Rectal smooth muscle tissue (tissue), 1 donor: Measurements from ENCODE around the gene KANK3.
"Not testable (repeated sequence)": the region's sequence is repeated elsewhere in the genome, so short reads cannot be mapped to it uniquely, and the experiment has no call there.

Source experiments
- H3K27ac ChIP-seq: one replicate; pipeline ENCODE4 v1.7.0; 2013; ENCODE audit warnings: low read depth, low read length, inconsistent platforms
- H3K27me3 ChIP-seq: one replicate; pipeline ENCODE4 v1.7.0; 2013; ENCODE audit warnings: low read length; ENCODE audit not compliant: control insufficient read depth, insufficient read depth
- H3K36me3 ChIP-seq: one replicate; pipeline ENCODE4 v1.7.0; 2013; ENCODE audit warnings: low read length; ENCODE audit not compliant: control insufficient read depth, insufficient read depth
- H3K4me1 ChIP-seq: one replicate; pipeline ENCODE4 v1.7.0; 2013; ENCODE audit warnings: low read length; ENCODE audit not compliant: control insufficient read depth, insufficient read depth
- H3K4me3 ChIP-seq: one replicate; pipeline ENCODE4 v1.7.0; 2013; ENCODE audit warnings: low read length
- H3K9ac ChIP-seq: one replicate; pipeline ENCODE4 v1.7.0; 2013; ENCODE audit warnings: low read length

The KANK3 gene

GRCh38 chr19:8314981-8315640 lies 28.0 kb downstream of the KANK3 start:
- H3K4me3 ChIP-seq, H3K27ac ChIP-seq, H3K4me1 ChIP-seq, H3K9ac ChIP-seq, H3K27me3 ChIP-seq: not testable (repeated sequence)
- H3K36me3 ChIP-seq, result peaks cover 24% of the 10 kb centered on the region

- H3K9ac ChIP-seq, result no peak overlapping the region
- peaks cover 24% of the 10 kb centered on the region for H3K36me3 ChIP-seq
- H3K4me1 ChIP-seq, result peaks cover 12% of the 10 kb centered on the region
- H3K4me3 ChIP-seq, result no peak overlapping the region
- no peak overlapping the region for H3K27ac ChIP-seq
- no peaks in the 10 kb centered on the region for H3K27me3 ChIP-seq
Measured at GRCh38 chr19:8311461-8312260, 31.4 kb downstream of the KANK3 start.

DNA sequence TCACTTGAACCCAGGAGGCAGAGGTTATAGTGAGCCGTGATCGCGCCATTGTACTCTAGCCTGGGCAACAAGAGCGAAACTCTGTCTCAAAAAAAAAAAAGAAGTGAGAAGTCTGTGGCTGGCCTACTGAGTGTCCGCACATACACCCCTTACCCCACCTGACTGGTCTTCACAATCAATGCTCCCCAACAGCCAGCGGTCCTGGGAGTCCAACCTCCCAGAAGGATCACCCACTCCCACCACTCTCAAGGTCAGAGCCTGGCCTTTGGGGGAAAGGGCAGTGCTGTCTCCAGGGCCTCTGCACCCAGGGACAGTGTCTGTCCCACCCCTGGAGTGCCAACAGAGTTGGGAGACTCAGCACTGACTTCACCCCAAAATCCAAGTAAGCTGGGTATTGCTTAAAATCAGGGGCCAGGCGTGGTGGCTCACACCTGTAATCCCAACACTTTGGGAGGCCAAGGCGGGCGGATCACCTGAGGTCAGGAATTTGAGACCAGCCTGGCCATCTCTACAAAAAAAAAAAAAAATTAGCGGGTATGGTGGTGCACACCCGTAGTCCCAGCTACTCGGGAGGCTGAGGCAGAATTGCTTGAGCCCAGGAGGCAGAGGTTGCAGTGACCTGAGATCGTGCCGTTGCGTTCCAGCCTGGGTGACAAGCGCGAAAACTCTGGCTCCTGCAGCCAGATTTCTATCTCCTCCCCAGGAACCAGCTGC lies 32.6 kb downstream of the KANK3 start:
- Histone ChIP-seq H3K9ac (no peak overlapping the region), H3K4me1 (peaks cover 12% of the 10 kb centered on the region), H3K27ac (no peak overlapping the region), H3K36me3 (peaks cover 20% of the 10 kb centered on the region), H3K27me3 (no peaks in the 10 kb centered on the region), H3K4me3 (no peak overlapping the region)

DNA sequence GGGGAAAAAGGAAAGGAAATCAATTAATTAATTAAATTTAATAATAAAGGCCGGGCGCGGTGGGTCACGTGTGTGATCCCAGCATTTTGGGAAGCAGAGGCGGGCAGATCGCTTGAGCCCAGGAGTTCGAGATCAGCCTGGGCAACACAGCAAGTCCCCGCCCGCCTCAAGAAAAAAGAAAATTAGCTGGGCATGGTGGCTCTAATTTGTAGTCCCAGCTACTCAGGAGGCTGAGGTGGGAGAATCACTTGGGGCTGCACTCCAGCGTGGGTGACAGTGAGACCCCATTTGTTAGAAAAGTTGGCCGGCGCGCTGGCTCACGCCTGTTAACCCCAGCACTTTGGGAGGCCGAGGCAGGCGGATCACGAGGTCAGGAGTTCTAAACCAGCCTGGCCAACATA lies 34.2 kb downstream of the KANK3 start:
- Histone ChIP-seq H3K9ac (no peak overlapping the region), H3K4me1 (peaks cover 12% of the 10 kb centered on the region), H3K27me3 (no peaks in the 10 kb centered on the region), H3K27ac (no peak overlapping the region), H3K36me3 (peaks cover 12% of the 10 kb centered on the region), H3K4me3 (peak overlapping the region; percentile 67)

DNA sequence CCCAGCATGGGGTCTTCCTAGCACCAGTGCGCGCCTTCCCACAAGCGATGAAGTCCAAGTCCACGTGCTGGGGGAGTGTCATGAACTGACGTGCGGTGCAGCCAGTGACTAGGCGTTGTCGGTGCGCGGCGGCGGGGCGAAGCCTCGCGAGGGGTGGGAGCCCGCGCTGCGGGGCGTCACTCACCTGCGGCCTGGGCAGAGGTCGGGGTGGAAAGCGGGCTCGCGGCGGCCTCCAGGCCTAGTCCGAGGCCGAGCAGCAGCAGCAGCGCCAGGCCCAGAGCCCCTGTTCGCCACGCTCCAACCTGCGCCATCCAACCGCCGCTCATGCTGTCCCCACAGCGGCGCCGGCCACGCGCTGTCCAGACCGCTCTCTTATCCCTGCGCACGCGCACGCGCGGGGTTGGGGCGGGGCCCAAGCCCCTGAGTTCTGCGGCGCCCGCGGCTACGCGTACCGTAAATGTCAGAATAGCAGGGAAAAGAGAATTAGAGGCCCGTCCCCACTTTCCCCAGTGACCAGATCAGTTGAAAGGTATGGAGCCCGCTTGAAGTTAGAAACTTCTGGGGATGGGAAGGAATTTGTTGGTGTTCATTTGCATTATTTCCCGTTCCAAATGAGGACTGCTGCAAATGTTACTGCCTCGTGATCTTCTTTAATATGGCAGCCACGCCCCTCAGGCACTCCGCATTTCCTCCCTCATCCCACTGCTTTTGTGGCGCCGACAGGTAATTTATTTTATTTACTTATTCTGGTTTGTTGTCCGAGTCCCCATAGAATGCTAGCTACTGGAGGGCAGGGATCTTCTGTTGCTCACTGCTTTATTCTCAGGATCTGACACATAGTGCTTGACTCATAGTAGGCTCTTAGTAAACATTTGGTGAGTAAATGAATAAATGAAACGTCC lies 34.8 kb downstream of the KANK3 start, which contains the start of gene CD320:
CD320 (minus strand) TSS at position 394 of the 902 bp plus-strand sequence; CDS start at position 326, 68 bp downstream.
- Histone ChIP-seq H3K4me1 (peaks cover 12% of the 10 kb centered on the region), H3K27ac (no peak within 1 kb of the TSS), H3K36me3 (peaks cover 9% of the 10 kb centered on the region), H3K27me3 (no peaks in the 10 kb centered on the region), H3K4me3 (peak within 1 kb of the TSS; percentile 67), H3K9ac (no peak within 1 kb of the TSS)

- Histone ChIP-seq H3K36me3 (peaks cover 9% of the 10 kb centered on the region), H3K27me3 (no peaks in the 10 kb centered on the region), H3K4me1 (peaks cover 12% of the 10 kb centered on the region), H3K9ac (no peak overlapping the region), H3K4me3 (peak overlapping the region; percentile 67), H3K27ac (no peak overlapping the region)
Measured at GRCh38 chr19:8307400-8307964, 35.6 kb downstream of the KANK3 start.

DNA sequence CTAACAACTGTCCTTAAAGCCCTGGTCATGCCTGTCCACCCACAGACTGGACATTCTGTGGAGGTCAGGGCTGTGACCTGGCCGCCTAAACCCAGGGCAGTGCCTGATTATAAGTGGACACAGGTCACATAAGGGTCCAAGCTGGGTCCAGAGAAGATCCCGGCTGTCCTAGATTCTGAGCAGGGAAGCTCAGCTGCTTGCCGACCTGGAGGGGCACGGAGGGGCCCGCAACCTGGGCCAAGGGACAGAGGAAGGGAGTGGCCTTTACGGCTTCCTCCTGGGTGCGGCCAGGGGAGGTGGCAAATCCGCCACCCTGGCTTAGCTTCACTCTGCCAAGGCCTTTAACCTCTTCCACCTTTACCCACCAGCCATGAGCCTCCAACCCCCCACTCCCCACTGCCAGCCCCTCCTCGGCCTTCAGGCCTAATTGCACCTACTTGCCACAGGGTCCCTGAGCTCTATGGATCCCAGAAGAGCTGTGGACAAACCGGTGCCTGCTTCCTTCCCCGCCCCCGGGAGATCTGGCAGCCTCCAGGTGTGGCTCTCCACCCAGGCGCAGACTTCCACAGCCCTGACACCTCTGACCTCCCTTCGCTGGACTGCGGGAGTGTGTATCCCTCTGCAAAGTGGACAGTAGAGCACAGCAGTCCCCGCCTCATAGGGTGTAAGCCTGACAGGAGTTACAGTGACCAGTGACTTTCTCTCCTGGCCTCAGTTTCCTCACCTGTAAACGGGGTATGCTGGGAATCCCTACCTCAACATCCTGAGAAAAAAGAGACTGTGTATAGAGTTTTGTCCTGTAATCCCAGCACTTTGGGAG lies 36.6 kb downstream of the KANK3 start:
- H3K27me3 ChIP-seq, result no peaks in the 10 kb centered on the region
- H3K9ac ChIP-seq, result no peak overlapping the region
- peaks cover 3% of the 10 kb centered on the region for H3K36me3 ChIP-seq
- H3K27ac ChIP-seq, result no peak overlapping the region
- peaks cover 12% of the 10 kb centered on the region for H3K4me1 ChIP-seq
- H3K4me3 ChIP-seq, result peak overlapping the region; percentile 23

- peaks cover 12% of the 10 kb centered on the region for H3K4me1 ChIP-seq
- no peak overlapping the region for H3K9ac ChIP-seq
- no peak overlapping the region for H3K4me3 ChIP-seq
- H3K36me3 ChIP-seq, result peaks cover 3% of the 10 kb centered on the region
- no peaks in the 10 kb centered on the region for H3K27me3 ChIP-seq
- H3K27ac ChIP-seq, result no peak overlapping the region
Measured at GRCh38 chr19:8305798-8306197, 37.3 kb downstream of the KANK3 start.

- Histone ChIP-seq H3K4me1 (peaks cover 12% of the 10 kb centered on the region), H3K4me3 (no peak overlapping the region), H3K9ac (no peak overlapping the region), H3K27me3 (no peaks in the 10 kb centered on the region), H3K27ac (no peak overlapping the region), H3K36me3 (no peaks in the 10 kb centered on the region)
Measured at GRCh38 chr19:8304841-8305621, 38.0 kb downstream of the KANK3 start.

DNA sequence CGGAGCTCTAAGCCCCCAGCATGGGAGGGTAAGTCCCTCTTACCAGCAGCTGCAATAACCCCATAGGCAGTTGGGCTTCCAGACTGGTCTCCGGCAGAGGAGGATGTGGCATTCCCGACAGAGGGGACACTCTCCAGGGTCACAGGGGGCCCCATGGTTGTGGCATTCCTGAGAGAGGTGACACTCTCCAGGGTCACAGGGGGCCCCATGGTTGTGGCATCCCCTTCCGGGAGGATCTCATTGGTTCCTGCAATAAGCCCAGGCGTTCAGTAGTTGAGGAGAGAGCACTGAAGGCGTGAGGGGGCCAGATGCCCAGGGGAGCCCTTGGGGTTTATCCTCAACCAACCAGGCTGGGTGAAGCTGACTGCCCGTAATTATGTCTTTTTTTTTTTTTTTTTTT lies 40.3 kb downstream of the KANK3 start:
- Histone ChIP-seq H3K27me3 (no peaks in the 10 kb centered on the region), H3K27ac (no peak overlapping the region), H3K9ac (no peak overlapping the region), H3K4me1 (peaks cover 5% of the 10 kb centered on the region), H3K4me3 (no peak overlapping the region), H3K36me3 (no peaks in the 10 kb centered on the region)
